HPDE6-E6E7 (cell line): ENCODE data around the gene MIER3.
"Not testable (repeated sequence)": the region's sequence is repeated elsewhere in the genome, so short reads cannot be mapped to it uniquely, and the experiment has no call there.

Source experiments
- DNase-seq: peaks from one replicate; pipeline ENCODE4 v3.0.0; 2011; ENCODE audit warnings: missing footprints; ENCODE audit errors: extremely low spot score

MIER3 gene

GRCh38 chr5:56951946-56952691 is at the start of gene MIER3:
MIER3 (minus strand) TSS chr5:56952123; CDS start chr5:56952102, 21 bp downstream.
- peak; percentile 84 for DNase-seq

- no peak for DNase-seq
Observed at GRCh38 chr5:56995596-56995995, 43.7 kb upstream of the MIER3 start.

- no peak for DNase-seq
Observed at GRCh38 chr5:56993241-56993640, 41.3 kb upstream of the MIER3 start.

GRCh38 chr5:56989676-56990075 is 37.8 kb upstream of the MIER3 start:
- DNase-seq, result no peak

- DNase-seq, result no peak
Observed at GRCh38 chr5:56988490-56988889, 36.6 kb upstream of the MIER3 start.

- DNase-seq, result no peak
Observed at GRCh38 chr5:56987171-56987570, 35.2 kb upstream of the MIER3 start.

- no peak for DNase-seq
Observed at GRCh38 chr5:56986626-56986947, 34.7 kb upstream of the MIER3 start.

GRCh38 chr5:56985936-56986625 is 34.2 kb upstream of the MIER3 start:
- DNase-seq, result no peak

- DNase-seq, result no peak
Observed at GRCh38 chr5:56984445-56984844, 32.5 kb upstream of the MIER3 start.

GRCh38 chr5:56983593-56984361 is 31.9 kb upstream of the MIER3 start:
- no peak for DNase-seq

- DNase-seq, result no peak
Observed at GRCh38 chr5:56981548-56982315, 29.8 kb upstream of the MIER3 start.

- DNase-seq, result no peak
Observed at GRCh38 chr5:56979968-56980367, 28.0 kb upstream of the MIER3 start.

GRCh38 chr5:56979526-56979925 is 27.6 kb upstream of the MIER3 start:
- DNase-seq, result not testable (repeated sequence)

GRCh38 chr5:56977822-56978221 is 25.9 kb upstream of the MIER3 start:
- no peak for DNase-seq

GRCh38 chr5:56977021-56977420 is 25.1 kb upstream of the MIER3 start:
- no peak for DNase-seq

GRCh38 chr5:56974241-56974640 is 22.3 kb upstream of the MIER3 start:
- DNase-seq, result no peak

- DNase-seq, result no peak
Observed at GRCh38 chr5:56973473-56973872, 21.6 kb upstream of the MIER3 start.

GRCh38 chr5:56971275-56971674 is 19.4 kb upstream of the MIER3 start:
- DNase-seq, result no peak

- no peak for DNase-seq
Observed at GRCh38 chr5:56964173-56964572, 12.2 kb upstream of the MIER3 start.

GRCh38 chr5:56963246-56963645 is 11.3 kb upstream of the MIER3 start:
- no peak for DNase-seq

GRCh38 chr5:56962286-56962685 is 10.4 kb upstream of the MIER3 start:
- DNase-seq, result no peak

GRCh38 chr5:56961746-56962145 is 9.8 kb upstream of the MIER3 start:
- no peak for DNase-seq
